ENCODE measurements around the gene ID1. TPM values are rescaled to one million over a fixed set of nuclear protein-coding genes. Genes with fewer than 3 reads are reported as not detected.

ID1 gene
- total and polyA plus RNA-seq, 9 donors = 26.0 to 353 (median 64.2) TPM

DNA sequence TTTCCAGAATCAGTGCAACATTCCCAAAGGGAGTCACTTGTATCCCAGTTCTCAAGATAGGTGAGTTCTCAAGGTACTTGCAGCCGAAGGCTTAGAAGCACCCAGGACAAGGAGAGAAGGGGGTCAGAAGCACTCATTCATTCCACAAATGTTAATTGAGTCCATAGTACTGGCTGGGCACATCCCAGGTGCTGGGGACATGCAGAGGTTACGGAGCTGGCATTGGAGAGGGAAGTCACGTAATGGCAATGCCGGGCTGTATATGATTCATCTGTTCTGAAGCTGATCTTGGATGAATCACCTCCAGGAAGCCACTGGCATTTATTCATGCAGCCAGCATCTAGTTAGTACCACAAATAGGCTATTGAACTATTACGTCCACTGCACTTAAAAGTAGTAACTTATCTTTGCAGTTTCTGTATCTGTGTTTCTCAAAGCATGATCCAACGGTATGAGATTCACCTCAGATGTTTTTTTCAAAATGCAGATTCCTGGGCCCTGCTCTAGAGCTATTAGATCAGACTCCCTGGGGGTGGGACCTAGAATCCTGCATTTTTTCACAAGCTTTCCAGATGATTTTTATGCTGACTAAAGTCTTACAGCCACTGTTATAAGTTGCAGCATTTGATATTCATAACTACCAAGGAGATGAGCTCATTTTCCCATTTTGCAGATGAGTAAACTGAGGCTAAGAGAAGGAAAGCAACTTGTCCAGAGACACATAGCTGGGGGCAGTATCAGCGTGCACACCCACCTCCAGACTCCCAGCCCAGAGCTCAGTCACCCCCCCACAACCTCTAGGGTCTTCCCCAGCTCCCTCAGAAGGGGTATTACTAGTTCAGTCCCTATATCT is 44.1 kb upstream of the ID1 start:
- intact Hi-C loops (cut with DNase I) = loop anchor here in 1 of 4 donors (10.0 kb wide), 1 partner anchor 154 kb away; no protein-coding TSS in a partner anchor
- no peaks in the 10 kb centered on the region for H3K36me3 ChIP-seq
- H3K9me3 ChIP-seq = no peaks in the 10 kb centered on the region
- H3K27me3 ChIP-seq = no peaks in the 10 kb centered on the region
- DNase-seq = no peak
- no peak overlapping the region for H3K4me3 ChIP-seq
- TF ChIP-seq POLR2A (IDR thresholded peaks at IDR 0.05) (no peak), EP300 (IDR thresholded peaks at IDR 0.05) (no peak)
- TF ChIP-seq, protein P1, sequence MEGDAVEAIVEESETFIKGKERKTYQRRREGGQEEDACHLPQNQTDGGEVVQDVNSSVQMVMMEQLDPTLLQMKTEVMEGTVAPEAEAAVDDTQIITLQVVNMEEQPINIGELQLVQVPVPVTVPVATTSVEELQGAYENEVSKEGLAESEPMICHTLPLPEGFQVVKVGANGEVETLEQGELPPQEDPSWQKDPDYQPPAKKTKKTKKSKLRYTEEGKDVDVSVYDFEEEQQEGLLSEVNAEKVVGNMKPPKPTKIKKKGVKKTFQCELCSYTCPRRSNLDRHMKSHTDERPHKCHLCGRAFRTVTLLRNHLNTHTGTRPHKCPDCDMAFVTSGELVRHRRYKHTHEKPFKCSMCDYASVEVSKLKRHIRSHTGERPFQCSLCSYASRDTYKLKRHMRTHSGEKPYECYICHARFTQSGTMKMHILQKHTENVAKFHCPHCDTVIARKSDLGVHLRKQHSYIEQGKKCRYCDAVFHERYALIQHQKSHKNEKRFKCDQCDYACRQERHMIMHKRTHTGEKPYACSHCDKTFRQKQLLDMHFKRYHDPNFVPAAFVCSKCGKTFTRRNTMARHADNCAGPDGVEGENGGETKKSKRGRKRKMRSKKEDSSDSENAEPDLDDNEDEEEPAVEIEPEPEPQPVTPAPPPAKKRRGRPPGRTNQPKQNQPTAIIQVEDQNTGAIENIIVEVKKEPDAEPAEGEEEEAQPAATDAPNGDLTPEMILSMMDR (IDR thresholded peaks at IDR 0.05) = no peak
- 58 to 74% (median 67%) methylated on average over 7 of the region's 7 CpGs for WGBS, 3 donors
- H3K27ac ChIP-seq = no peak overlapping the region
- H3K4me1 ChIP-seq (ENCODE audit: insufficient read depth) = no peaks in the 10 kb centered on the region

DNA sequence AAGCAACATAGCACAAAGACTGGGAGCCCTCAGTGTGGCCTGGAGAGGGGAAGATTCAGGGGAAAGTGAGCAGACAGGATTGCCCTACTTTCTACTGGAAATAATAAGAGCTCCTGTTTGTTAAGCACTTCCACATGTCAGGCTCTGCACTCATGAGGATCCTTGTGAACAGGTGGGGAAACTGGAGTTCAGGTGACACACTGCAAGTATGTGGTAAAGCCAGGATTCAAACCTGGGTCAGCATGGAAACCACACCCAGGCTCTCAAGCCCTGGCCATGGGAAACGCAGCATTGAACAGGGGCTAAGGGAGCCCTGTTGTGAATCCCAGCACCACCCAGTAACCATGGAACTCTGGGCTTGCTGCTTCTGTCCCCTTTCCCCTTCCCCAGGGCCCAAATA is 42.8 kb upstream of the ID1 start:
- Histone ChIP-seq H3K27ac (no peak overlapping the region), H3K9me3 (no peaks in the 10 kb centered on the region), H3K36me3 (no peaks in the 10 kb centered on the region), H3K4me1 (ENCODE audit: insufficient read depth) (no peaks in the 10 kb centered on the region), H3K4me3 (no peak overlapping the region), H3K27me3 (no peaks in the 10 kb centered on the region)
- TF ChIP-seq, protein P1 (IDR thresholded peaks at IDR 0.05) = no peak
- TF ChIP-seq EP300 (IDR thresholded peaks at IDR 0.05) (no peak), POLR2A (IDR thresholded peaks at IDR 0.05) (no peak)
- intact Hi-C loops (cut with DNase I) = loop anchor here in 3 of 4 donors (2.0 to 10.0 kb wide), 2 partner anchors 51 to 153 kb away; no protein-coding TSS in a partner anchor
- no peak for DNase-seq
- 64 to 79% (median 78%) methylated on average over 1 of the region's 1 CpG for WGBS, 3 donors

DNA sequence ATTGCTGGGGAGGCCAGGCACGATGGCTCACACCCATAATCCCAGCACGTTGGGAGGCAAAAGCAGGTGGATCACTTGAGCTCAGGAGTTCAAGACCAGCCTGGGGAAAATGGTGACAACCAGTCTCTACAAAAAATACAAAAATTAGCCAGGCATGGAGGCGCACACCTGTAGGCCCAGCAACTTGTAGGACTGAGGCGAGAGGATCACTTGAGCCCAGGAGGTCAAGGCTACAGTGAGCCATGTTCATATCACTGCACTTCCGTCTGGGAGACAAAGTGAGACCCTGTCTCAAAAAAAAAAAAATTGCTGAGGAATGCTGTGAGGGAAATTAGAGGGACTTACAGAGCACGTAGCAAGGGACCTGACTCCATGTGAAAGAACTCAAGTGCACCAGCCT is 40.8 kb upstream of the ID1 start:
- H3K9me3 ChIP-seq = no peaks in the 10 kb centered on the region
- no peaks in the 10 kb centered on the region for H3K27me3 ChIP-seq
- H3K27ac ChIP-seq = no peak overlapping the region
- TF ChIP-seq, protein P1 (IDR thresholded peaks at IDR 0.05) = no peak
- no peak for TF ChIP-seq EP300 (IDR thresholded peaks at IDR 0.05)
- TF ChIP-seq POLR2A (IDR thresholded peaks at IDR 0.05) = no peak
- no peak overlapping the region for H3K4me3 ChIP-seq
- H3K4me1 ChIP-seq (ENCODE audit: insufficient read depth) = no peaks in the 10 kb centered on the region
- DNase-seq = no peak
- 79 to 85% (median 83%) methylated on average over 6 of the region's 6 CpGs for WGBS, 3 donors
- intact Hi-C loops (cut with DNase I) = loop anchor here in 1 of 4 donors (10.0 kb wide), 1 partner anchor 151 kb away; no protein-coding TSS in a partner anchor
- H3K36me3 ChIP-seq = no peaks in the 10 kb centered on the region

GRCh38 chr20:31565699-31566318 is 39.3 kb upstream of the ID1 start:
- intact Hi-C loops (cut with DNase I) = loop anchor here in 2 of 4 donors (2.0 to 10.0 kb wide), 2 partner anchors 45 to 149 kb away; no protein-coding TSS in a partner anchor
- TF ChIP-seq POLR2A (IDR thresholded peaks at IDR 0.05) (no peak), EP300 (IDR thresholded peaks at IDR 0.05) (no peak)
- TF ChIP-seq, protein P1 (IDR thresholded peaks at IDR 0.05) = no peak
- Histone ChIP-seq H3K36me3 (no peaks in the 10 kb centered on the region), H3K9me3 (no peaks in the 10 kb centered on the region), H3K4me3 (no peak overlapping the region), H3K27ac (no peak overlapping the region), H3K27me3 (no peaks in the 10 kb centered on the region), H3K4me1 (ENCODE audit: insufficient read depth) (peaks cover 2% of the 10 kb centered on the region)
- 85 to 92% (median 90%) methylated on average over 5 to 6 of the region's 6 CpGs for whole genome bisulfite sequencing, 3 donors
- DNase-seq = no peak
